MM.1S (cell line): ENCODE measurements around the gene GLCE.

Experiments
- EZH2 ChIP-seq: fragments of 300-600 bp; sonication (generic); optimal IDR thresholded peaks from 2 replicates; pipeline ENCODE3; 2017; ENCODE audit warnings: low read depth, mild to moderate bottlenecking, antibody characterized with exemption, low read length, mixed read lengths
- TF ChIP-seq, protein P1 (sequence below): fragments of 300-600 bp; sonication (generic); IDR thresholded peaks from 2 replicates; pipeline ENCODE4 v1.5.1; 2016; ENCODE audit warnings: antibody characterized with exemption, low read length, mixed read lengths

- TF ChIP-seq, protein P1, sequence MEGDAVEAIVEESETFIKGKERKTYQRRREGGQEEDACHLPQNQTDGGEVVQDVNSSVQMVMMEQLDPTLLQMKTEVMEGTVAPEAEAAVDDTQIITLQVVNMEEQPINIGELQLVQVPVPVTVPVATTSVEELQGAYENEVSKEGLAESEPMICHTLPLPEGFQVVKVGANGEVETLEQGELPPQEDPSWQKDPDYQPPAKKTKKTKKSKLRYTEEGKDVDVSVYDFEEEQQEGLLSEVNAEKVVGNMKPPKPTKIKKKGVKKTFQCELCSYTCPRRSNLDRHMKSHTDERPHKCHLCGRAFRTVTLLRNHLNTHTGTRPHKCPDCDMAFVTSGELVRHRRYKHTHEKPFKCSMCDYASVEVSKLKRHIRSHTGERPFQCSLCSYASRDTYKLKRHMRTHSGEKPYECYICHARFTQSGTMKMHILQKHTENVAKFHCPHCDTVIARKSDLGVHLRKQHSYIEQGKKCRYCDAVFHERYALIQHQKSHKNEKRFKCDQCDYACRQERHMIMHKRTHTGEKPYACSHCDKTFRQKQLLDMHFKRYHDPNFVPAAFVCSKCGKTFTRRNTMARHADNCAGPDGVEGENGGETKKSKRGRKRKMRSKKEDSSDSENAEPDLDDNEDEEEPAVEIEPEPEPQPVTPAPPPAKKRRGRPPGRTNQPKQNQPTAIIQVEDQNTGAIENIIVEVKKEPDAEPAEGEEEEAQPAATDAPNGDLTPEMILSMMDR = no peak
- TF ChIP-seq EZH2 = no peak
Observed at GRCh38 chr15:69149803-69150202, 10.6 kb upstream of the GLCE start.
